NCI-H1105 (cell line): Measurements from ENCODE around the gene MAST1.
"Not testable (repeated sequence)": the region's sequence is repeated elsewhere in the genome, so short reads cannot be mapped to it uniquely, and the experiment has no call there.

Source experiments
- DNase-seq: peaks from one replicate; lab custom pipeline; 2025; lab: John Stamatoyannopoulos, UW

Gene MAST1

GRCh38 chr19:12800923-12801465, 37.3 kb upstream of the MAST1 start:
- peak; percentile 20 for DNase-seq

- peak; percentile 95 for DNase-seq
Observed at GRCh38 chr19:12801466-12802266, 36.6 kb upstream of the MAST1 start, which contains the start of the genes PRDX2 and THSD8. Gene PRDX2 (minus strand): TSS chr19:12801800. CDS start chr19:12801261, 539 bp downstream. Gene THSD8 (plus strand): TSS chr19:12802069. CDS start chr19:12802072, 3 bp downstream.

DNA sequence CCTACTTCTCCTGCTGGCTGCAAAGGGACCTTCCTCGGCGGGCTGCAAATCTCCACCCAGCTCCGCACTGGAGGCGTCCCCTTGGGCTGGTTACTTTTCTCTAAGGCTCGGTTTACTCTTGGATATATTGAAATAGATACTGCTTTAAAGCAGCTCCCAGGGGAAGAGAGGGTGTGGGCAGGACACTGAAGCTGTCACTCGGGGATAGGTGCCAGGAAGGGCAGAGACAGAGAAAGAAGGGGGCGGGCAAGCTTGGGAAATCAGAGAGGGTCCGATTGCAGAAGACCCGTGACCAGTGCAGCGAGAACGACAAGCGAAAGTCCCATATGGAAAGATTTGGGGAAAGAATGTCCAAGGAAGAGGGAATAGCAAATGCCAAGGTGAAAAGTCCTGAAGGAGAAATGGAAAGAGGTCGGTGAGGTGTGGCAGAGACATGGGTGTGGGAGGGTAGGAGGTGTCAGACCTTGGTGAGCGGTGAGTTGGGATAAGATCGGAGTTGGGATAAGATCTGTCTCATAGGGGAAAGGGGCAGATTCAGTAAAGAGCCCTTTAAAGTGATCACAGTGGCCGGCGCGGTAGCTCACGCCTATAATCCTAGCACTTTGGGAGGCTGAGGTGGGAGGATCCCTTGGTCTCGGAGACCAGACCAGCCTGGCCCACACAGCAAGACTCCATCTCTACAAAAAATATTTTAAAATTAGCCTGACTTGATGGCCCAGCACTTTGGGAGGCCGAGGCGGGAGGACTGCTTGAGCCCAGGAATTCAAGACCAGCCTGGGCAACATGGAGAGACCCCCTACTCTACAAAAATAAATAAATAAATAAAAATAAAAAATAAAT, 35.8 kb upstream of the MAST1 start:
- DNase-seq: no peak

DNA sequence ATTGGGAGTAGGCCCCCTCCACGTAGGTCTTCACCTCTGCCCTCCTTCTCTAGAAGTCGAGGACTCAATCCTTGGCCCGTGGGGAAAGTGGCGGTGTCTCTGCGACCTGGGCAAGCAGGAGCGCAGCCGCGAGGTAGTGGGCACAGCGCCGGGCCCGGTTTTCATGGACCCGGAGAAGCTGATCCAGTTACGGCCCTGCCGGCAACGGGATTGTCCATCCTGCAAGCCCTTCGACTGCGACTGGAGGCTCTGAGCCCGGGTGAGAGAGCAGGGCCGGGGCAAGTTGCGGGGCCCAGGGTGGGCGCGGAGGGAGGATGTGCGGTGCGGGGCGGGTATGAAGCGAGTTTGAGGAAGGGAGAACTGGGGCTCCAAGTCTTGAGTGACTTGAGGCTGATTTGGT, 34.3 kb upstream of the MAST1 start:
- DNase-seq: no peak

- peak; percentile 92 for DNase-seq
Observed at GRCh38 chr19:12806242-12807081, 31.9 kb upstream of the MAST1 start, which contains the start of gene RNASEH2A. Gene RNASEH2A (plus strand): TSS chr19:12806584. CDS start chr19:12806674, 90 bp downstream.

GRCh38 chr19:12815088-12815487, 23.2 kb upstream of the MAST1 start:
- DNase-seq: no peak

- DNase-seq: not testable (repeated sequence)
Observed at GRCh38 chr19:12817188-12817587, 21.1 kb upstream of the MAST1 start.

DNA sequence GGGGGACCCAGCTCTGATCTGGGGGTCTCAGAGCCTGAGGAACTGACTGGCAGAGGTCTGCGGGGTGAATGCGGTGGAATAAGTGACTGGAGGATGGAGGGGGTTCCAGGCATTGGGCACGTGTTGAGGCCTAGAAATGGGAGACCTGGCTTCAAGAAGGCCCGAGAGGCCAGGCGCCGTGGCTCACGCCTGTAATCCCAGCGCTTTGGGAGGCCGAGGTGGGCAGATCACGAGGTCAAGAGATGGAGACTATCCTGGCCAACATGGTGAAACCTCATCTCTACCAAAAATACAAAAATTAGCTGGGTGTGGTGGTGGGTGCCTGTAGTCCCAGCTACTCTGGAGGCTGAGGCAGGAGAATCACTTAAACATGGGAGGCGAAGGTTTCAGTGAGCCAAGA, 20.5 kb upstream of the MAST1 start:
- DNase-seq: not testable (repeated sequence)

- no peak for DNase-seq
Observed at GRCh38 chr19:12821761-12822160, 16.6 kb upstream of the MAST1 start.

DNA sequence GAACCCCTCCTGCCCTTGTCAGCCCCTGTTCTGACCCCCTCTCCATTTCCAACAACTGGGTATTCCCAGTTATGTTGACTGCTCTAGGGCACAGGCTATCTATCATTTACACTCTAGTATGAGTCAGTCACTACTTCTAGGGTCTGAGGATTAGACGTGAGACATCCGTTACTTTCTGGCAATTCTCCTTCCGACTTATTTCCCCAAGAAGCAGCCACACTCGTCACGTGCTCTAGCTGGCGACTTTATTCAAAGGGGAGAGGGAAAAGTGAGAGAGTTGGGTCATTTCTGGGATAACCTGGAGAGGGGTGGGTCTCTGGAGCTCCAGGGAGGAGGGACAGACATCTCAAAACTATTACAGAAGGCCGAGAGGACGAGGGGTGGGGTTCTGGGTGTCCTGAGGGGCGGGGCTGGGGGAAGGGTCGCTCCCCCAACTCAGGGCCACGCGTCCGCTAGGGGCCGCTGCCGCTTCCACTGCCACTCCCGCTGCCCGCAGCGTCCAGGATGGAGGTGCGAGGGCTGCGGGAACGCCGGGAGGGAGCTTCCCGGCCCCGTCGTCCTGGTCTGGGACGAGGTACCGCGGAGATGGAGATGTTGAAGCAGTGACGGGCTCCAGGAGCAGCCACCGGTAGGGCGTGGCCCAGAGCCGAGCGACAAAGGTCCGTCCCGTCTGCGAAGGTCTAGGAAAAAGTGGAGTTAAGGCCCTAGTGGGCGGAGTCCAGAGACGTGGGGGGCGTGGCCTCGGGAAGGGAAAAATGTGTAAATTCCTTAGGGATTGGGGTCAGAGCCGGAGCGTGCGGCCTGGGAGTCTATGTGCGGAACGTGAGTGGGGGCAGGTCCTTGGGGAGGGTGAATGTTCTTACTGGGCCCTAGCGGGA, 12.8 kb upstream of the MAST1 start:
- DNase-seq: no peak

DNA sequence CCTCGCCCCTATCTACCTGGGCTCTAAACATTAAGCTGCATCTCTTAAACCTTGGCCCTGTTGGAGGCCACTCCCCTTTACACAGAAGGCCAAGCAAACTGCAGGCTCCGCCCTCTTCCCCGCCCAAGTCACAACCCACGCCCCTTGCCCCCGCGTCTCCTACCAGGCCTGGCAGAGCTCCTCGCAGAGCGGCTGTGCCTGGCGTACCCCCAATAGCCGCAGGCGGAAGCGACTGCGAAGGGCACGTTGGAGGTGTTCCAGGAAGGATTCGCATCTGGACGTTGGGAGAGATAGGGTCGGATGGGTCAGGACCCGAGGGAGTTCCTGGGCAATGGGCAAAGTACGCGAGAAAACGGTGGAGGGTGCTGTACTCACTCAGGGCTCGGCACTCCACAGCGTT, 9.8 kb upstream of the MAST1 start:
- peak; percentile 45 for DNase-seq

DNA sequence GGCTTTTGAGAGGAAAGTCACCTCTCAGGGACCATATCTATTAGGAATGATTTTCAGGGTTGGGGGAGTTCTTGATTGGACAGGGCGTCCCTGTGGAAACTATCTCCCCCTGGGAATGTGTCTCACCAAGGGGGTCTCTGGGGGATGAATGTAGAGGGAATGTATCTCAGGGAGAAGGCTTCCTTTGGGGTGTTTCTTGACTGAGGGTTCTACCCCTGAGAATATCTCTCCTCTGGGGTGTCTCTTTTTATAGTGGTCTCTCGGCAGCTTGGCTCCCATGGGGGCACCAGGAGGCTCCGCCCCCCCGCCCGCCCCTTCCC, 4.9 kb upstream of the MAST1 start:
- no peak for DNase-seq

DNA sequence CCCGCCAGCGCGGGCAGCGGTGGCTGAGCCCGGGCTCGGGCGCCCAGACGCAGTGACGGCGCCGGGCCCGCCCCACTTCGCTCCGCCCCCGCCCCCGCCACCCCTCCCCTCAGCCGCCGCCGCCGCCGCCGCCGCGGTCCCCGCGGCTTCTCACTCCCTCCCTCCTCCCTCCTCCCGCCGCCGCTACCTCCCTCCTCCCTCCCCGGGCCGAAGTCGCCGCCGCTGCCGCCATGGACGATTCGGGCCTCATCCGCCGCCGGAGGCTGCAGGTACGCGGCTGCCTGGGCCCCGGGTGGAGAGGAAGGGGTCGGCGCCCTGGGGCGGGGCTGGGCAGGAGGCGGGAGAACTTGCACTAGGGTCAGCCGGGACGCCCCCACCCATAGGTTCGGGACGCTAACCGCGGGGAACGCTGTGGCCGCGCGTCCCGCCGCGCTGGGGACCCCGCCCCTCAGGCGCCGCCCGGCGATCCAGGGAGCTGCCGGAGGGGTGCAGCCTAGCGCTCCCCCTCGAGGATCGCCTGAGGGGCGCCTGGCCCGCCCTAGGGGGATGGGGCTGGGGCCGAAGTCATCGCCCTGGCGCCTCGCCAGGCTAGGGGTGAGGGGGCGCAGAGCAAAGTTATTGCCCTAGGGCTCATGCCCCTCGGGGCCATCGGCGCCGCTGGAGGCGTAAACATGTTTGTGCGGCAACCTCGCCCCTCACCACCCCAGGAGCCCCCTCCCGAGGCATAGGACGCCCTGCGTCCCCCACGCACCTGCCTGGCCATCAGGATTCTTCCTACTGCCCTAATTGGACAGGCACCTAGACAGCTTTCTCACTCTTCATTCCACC, 4.4 kb upstream of the MAST1 start:
- DNase-seq: peak; percentile 78

DNA sequence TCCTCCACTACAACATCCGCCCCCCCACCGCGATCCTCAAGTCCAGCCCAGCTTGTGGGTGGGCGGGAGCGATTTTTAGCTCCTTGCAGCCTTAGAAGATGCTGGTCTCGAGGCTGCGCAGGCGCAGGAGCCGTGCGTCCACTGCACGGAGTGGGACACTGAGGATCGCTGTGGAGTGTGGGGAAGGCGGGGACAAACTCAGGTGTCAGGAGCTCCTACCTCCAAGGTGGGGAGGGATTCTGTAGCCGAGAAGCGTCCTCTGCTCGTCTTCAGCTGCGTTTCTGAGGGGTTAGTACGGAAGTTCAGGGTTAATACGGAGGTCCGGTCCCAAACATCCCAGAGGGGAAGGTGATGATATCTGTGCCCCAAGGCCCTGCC, 3.8 kb upstream of the MAST1 start, which contains the start of gene RTBDN:
Gene RTBDN (minus strand): TSS at position 14 of the 378 bp plus-strand sequence. CDS start 4,600 bp downstream, outside the sequence.
- no peak for DNase-seq

- DNase-seq: no peak
Observed at GRCh38 chr19:12834976-12835757, 3.1 kb upstream of the MAST1 start.

GRCh38 chr19:12836529-12836863, 1.8 kb upstream of the MAST1 start:
- DNase-seq: no peak

DNA sequence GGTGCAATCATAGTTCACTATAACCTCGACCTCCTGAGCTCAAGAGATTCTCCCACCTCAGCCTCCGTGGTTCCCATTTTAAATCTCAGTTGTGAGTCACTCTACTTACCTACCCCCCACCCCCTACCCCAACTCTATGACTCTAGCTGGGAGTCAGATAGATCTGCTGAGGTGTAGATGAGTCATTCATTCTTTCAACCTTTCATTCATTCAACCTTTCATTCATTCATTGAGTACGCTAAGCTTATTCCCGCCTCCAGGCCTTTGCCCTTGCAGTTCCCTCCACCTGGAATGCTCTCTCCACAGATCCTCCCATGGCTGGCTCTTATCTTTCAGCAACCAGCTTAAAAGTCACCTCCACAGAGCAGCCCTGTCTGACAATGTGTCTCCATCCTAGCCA, 1.1 kb upstream of the MAST1 start:
- DNase-seq: no peak

DNA sequence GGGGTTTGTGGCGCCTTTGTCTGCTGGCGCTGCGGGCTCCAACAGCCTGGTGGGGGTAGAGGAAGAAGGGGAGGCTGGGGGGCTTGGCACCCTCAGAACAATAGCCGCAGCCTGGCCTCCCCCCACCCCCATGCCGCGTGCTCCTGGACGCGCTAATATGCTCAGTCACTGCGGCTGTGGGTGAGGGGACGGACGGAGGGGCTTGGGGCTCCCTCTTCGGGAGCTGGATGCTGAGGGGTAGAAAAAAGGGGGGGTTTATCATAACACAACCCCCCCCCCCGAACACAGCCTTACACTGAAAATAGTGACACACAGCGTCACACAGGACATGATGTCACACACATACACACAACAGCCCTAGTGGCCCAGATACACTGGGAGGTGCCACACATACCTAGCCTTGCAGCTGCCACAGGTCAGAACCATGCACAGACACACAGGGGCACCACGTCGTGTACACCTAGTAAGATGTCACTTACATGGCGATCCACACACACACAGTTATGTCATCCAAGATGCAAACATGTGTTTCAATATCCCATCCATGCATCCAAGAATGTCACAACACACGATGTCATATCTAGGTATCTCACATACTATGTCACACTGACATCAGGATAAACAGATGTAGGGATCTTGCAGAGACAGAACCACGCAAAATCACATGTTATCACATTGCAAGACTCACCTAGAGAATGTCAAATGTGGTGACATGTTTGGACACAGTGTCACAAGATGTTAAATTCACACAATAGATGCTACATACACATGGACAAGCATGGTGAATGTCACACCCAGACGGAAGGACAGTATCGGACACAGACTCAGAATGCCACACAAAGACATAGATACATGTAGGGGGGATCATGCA, 806 bp downstream of the MAST1 start:
- DNase-seq: no peak
